GM19438 (cell line): Measurements from ENCODE around the gene PGM2L1.
"Not testable (repeated sequence)": the region's sequence is repeated elsewhere in the genome, so short reads cannot be mapped to it uniquely, and the experiment has no call there.

Experiments
- ATAC-seq: cut with Tn5 transposase; IDR thresholded peaks from one replicate; pipeline ENCODE4 v1.9.1; 2021; ENCODE audit warnings: low read depth; ENCODE audit not compliant: unreplicated experiment

PGM2L1 gene

DNA sequence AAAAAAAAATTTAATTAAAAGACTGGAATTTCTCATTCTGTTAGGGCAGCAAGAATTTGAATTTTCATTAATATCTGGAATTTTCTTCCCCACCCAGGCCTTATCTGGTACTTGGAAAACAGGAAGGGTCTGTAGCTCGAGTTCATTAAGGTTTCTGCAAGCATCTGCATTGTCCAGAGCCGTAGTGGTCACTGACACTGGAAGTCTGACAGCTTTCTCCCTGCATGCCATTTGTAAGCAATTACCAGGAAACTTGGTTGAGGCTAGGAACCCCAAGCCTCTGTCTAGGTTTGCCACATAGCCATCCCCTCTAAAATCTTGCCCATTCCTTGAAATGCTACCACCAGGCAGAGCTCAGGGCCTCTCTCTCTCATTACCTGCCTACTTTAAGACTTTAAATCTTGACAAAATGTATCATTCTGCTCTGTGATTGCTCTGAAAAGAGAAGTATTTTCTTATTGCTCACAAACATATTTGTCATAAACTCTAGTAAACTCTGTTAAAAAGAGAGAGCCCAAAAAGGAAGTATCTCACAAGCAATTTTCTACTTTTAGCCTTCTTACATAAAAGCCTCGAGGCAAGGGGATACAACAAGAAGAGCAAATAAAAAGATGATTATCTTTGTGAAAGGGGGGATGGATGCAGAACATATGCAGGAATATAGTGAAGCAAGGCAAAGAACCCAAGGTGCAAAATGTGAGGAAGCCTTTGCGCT, 5.5 kb upstream of the PGM2L1 start:
- ATAC-seq, result no peak

DNA sequence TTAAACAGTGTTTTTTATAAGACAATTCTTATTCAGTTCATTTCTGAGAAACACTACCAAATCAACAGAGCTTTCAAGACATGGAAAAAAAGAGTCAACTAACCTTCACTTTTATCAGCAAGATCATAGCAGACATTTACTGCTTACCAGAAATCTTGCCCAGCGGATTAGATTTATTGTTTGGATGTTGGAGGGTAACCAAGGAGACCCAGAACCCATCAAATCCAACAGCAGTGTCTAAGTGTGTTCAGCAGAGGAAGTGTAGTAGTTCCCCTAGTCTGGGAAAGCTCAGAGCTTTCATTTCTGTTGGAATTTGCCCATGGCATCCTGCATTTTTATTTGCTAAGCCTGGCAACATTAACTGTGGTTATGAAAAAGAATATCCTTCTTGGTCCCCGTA, 2.4 kb upstream of the PGM2L1 start:
- no peak for ATAC-seq

DNA sequence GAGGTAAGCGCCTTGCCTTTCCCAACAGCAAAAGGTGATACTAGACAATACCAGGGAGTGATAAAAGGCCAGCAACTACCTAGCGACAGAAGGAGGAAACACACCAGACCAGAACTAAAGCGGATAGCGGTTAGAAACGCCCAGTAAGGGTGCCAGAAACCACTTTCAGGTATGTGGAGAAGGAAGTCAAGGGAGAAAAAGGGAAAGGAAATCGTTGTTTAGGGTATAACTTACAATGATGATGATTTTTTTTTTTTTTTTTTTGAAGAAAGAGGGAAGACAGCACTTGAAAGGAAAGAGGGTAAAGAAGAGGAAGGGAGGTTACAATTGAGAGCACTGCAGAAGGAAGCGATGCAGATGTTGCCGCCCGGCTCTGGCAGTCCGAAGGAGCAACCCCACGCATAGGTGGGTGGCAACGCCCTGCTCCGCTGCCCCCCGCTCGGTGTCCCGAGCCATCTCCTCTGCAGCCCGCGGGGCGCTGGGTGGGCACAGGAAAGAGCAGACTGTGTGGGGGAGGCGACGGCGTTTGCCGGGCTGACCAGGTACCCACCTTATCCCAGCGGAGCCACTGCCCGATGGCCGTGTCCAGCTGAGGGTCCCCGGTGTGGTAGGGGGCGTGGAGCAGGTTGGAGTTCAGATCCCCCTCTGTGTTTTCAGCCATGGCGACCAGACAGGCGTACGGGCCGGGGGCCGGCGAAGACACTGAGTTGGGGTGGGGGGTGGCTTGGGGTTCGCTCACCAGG, 561 bp downstream of the PGM2L1 start:
- ATAC-seq, result no peak

DNA sequence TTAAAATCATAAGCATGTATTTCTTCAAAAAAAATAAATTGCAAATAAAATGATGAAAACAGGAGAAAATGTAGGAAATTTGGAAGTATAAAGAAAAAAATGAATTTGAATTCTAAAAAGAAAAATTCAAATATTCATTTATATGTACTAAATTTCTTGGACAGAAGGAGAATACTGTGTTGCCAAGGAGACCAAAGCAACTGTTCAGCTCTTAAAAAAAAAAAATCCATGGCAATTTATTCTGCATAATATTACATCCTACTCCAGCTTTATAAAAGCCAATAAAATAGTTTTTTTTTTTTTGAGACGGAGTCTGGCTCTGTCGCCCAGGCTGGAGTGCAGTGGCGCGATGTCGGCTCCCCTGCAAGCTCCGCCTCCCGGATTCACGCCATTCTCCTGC, 6.0 kb downstream of the PGM2L1 start:
- ATAC-seq, result no peak

DNA sequence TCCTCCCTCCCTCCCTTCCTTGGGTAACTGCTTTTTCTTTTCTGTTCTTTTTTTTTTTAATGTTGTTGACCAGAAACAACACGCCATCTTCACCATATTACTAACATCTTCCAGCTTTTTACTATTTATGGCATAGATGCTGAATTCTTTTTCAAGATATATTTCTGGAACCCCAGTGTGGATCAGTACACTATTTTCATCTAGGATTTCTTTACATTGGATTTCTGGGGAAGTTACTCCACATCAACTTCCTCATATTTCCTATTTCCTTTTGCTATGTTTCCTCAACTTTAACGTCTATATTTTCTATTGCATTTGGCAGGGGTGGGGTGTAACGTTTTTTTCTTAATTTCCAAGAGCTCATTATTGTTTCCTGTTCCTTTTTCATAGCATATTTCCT, 7.0 kb downstream of the PGM2L1 start:
- ATAC-seq, result no peak

- ATAC-seq, result no peak
Observed at GRCh38 chr11:74390697-74391096, 7.5 kb downstream of the PGM2L1 start.

DNA sequence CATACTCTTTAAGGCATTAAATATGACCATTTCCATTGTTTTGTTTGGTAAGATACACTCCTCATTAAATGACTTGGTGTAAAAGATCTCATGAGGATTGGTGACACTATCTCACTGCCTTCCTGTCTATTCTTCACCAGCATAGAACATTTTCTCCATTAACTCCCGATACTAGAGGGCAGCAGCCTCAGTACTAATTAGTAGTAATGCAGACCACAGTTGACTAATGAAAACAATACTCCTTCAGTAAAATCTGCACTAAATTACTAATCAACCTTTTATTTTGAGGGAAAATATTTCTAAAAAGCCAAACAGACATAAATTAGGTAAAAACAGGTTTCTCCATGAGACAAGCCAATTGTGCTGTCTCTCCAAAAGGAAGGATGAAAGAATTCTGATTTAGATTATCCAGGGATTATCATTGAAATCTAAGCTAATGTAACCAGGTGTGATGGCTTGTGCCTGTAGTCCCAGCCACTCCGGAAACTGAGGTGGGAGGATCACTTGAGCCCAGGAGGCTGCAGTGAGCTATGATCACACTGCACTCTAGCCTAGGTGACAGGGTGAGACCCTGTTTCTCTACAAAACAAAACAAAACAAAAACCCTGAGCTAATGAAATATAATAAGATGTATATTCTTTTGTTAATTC, 9.4 kb downstream of the PGM2L1 start:
- ATAC-seq, result no peak

DNA sequence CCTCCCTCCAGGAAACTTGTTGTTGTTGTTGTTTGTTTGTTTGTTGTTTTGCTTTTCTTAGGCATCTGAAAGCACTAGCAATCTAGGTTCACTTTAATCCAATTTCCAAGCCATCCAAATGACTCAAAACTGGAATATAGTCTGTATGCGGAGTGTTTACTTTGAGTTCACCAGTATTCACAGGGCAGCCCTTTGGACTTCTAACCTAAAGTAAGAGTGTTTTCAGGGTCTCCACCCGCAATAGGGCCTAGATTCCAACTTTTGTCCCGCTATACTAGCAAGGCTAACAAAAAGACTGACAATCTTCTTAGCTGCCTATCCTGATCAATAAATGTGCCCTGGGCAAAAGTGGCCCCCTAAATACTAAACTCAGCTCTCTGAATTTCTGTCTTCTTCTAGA, 13.6 kb downstream of the PGM2L1 start:
- no peak for ATAC-seq

DNA sequence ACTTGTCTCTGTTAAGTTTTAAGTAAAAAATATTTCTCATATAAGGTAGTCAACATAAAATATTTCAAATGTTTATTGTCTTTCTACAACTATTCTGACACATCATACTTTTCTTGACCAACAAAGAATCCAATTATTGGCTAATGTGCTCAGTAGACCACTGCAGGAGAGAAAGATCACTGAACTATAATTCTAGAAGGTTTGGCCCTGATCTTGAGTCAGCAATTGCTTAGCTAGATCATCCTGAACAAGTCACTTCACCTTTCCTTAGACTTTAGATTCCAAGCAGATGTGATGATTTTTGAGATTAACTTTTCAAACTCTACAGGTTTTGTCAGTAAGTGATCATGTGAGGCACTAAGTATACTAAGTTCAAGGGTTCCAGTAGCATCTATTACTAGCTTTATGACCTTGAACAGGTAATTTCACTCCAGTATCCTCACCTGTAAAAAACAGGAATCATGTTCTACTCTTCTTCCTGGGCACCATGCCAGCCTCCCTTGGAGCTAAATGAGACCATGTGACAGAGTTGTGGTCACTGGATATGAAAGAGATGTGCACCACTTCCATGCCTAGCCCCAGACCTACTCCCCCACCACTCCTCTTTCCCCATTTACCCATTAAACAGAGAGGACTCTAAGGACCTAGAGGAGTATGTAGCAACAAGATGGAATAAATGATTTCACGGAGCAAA, 17.3 kb downstream of the PGM2L1 start:
- no peak for ATAC-seq

- no peak for ATAC-seq
Observed at GRCh38 chr11:74377689-74378088, 20.5 kb downstream of the PGM2L1 start.

DNA sequence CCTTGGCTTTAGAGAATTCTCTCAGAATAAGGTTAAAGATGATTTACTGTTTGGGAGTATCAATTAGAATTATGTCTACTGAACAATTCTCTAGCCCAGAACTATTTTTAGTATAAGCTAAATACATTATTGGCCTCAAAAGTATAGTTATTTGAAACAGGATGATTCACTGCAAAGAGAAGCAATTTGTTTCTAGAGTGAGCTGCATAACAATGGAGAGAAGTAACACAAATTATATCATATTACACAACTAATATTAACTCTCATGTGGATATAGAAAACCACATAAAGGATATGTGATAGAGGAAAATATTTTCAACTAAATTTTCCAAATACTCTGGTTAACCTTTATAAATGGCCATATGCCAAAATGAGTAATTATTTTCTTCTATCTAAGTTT, 24.9 kb downstream of the PGM2L1 start:
- ATAC-seq, result no peak

DNA sequence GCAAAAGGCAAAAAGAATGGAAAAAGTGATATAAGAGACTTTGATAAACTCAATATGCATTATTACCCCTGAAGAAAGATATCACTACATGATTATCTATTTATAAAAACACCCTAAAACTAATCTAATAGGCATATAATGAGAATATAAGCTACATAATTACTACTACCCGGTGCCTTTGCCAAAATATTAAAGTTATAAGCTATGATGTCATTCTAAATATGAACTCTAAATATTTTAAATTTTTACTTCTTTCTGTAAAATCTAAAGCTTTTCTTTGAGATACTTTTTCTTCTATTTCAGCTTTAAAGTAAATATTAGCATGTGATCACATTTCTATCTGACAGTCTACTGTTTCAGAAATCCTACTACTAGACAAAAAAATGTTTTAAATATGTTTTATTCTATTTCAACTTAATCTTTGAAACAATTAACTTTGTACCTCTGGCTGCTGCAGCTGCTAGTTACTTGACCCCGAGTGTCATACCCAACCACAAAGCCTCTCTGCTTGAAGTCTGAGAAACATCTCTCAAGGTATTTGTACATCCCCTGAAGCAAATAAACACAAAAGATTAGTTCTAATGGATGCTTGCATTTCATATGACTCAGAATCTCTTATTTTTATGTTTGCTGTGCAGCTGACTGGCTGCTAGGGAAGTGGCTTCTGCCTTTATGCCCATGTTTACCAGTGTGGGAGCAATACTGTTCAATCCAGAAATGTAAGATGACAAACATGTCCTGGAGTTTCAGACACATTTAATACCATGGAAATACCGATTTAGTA, 26.8 kb downstream of the PGM2L1 start:
- no peak for ATAC-seq

DNA sequence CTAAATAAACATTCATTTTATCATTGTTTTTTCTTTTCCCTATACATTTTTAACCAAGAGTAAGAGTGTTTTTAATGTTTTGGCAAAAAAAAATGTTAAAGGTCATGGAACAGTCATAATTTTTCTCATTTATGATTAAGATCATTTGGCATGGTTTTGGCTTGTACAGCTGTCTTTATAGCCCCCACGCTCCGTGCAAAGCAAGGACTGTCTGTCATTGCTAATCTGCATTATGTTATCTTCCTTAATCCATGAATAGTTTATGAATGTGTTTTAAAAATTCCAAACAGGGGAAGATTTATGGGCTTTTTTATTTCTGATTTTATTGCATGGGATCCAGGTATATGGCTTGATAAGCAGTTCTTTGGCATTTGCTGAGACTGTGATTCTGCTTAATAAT, 28.1 kb downstream of the PGM2L1 start:
- ATAC-seq, result no peak

- no peak for ATAC-seq
Observed at GRCh38 chr11:74367881-74368280, 30.4 kb downstream of the PGM2L1 start.

DNA sequence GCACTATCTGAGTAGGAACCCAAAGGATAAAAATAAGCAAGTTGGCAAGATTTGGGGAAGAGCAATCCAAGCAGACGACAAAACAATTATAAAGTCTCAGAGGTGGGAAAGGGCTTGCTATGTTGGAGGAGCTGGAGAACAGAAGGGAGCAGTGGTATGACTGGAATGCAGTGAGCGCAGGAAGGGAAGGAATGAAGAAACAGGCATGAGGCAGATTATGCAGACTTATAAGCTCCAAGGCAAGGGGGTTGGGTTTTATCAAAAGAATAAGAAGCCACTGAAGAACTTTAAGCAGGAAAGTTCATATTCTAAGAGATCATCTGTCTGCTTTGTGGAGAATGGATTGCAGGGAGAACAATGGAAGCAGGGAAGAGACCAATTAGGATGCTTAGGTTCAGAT, 31.7 kb downstream of the PGM2L1 start:
- no peak for ATAC-seq

GRCh38 chr11:74365805-74366204, 32.4 kb downstream of the PGM2L1 start:
- ATAC-seq, result not testable (repeated sequence)

GRCh38 chr11:74357449-74357848, 40.8 kb downstream of the PGM2L1 start:
- ATAC-seq, result no peak

- no peak for ATAC-seq
Observed at GRCh38 chr11:74355626-74356025, 42.6 kb downstream of the PGM2L1 start.

DNA sequence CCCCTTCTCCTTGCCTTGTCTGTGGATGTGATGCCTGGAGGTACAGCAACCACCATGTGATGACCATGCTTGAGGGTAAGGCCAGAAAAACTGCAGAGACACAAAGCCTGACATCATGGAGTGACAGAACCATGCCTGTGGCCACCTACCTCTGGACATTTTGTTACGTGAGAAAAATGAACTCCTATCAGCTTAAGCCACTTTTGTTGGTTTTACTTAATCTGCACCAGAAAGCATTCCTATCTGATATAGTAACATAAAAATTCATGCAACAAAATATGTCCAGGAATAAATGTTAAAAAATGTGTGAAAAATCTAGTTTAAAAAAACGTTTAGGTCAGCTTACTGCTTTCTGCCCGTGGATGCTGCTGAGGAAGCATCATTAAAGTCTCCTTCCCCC, 44.2 kb downstream of the PGM2L1 start:
- no peak for ATAC-seq

DNA sequence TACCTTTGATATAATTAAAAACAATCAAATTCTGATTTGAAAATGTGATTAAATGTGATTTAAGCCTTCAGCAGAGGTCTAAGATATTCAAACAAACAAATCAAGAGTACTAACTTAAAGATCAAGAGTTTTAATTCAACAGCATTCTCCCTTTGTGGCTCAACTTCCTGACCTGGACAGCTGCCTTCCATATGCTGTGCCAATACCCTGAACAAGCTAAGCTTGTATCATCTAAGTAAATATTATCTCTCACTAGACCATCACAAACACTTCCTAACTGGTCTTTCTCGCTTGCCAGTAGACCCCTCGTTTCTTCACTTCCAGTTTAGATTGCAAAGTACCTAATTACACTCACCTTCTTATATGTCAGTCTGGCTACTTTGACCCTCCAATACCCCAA, 50.9 kb downstream of the PGM2L1 start:
- no peak for ATAC-seq
